ENCODE results near the gene EIF2B5. TPM values are rescaled to one million over a fixed set of nuclear protein-coding genes. Genes with fewer than 3 reads are reported as not detected.

EIF2B5 gene
- polyA plus RNA-seq, 1 experiment, result 32.9 TPM

DNA sequence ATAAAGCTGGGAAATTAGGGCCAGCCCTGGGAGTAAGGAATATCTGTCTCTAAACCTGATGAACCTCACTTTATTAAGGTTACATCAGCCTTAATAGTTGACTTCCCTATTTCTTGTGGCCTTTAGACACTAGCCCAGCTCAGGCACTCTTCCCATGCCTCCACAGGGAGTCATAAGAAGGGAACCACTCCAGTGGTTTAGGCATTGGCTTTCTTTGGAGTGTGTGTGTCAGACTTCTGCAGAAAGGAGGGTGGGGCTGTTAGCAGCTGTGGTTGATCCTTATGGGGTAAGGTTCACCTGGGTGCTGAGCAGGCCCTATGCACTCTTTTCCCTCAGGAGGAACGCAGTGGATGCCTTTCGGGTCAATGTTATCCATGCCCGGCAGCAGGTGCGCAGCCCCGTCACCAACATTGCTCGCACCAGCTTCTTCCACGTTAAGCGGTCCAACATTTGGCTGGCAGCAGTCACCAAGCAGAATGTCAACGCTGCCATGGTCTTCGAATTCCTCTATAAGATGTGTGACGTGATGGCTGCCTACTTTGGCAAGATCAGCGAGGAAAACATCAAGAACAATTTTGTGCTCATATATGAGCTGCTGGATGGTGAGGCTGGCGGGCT is 43.5 kb downstream of the EIF2B5 start:
- Histone ChIP-seq H3K27me3 (ENCODE audit: control insufficient read depth, insufficient read depth, low read length) (no peaks in the 10 kb centered on the region), H3K4me3 (ENCODE audit: low read depth, low read length) (no peak overlapping the region), H3K36me3 (ENCODE audit: control insufficient read depth, insufficient read depth, low read length) (peaks cover 55% of the 10 kb centered on the region)
- POLR2A ChIA-PET, result interaction anchor here (0.6 kb wide), 1 partner anchor 294 kb away, joined by 3 read pairs; the partner anchor contains the start of gene PARL
- DNase-seq (ENCODE audit: low read depth), result no peak
- TF ChIP-seq CTCF (IDR thresholded peaks at IDR 0.05; ENCODE audit: insufficient read depth, low read depth, low read length), result no peak
- CTCF ChIA-PET, result interaction anchor here (0.9 kb wide), 1 partner anchor 33 kb away, joined by 3 read pairs; no protein-coding TSS in a partner anchor

- CTCF ChIA-PET, result interaction anchor here (0.6 to 1.0 kb wide), 2 partner anchors 228 to 295 kb away, joined by 3 read pairs; partner anchors contain the start of gene PARL
- no peak for TF ChIP-seq CTCF (IDR thresholded peaks at IDR 0.05; ENCODE audit: insufficient read depth, low read depth, low read length)
- Histone ChIP-seq H3K36me3 (ENCODE audit: control insufficient read depth, insufficient read depth, low read length) (peaks cover 61% of the 10 kb centered on the region), H3K4me3 (ENCODE audit: low read depth, low read length) (no peak overlapping the region), H3K27me3 (ENCODE audit: control insufficient read depth, insufficient read depth, low read length) (no peaks in the 10 kb centered on the region)
- POLR2A ChIA-PET, result no interaction called here
- DNase-seq (ENCODE audit: low read depth), result no peak
These were observed 45.0 kb downstream of the EIF2B5 start for GRCh38 chr3:184180165-184180564.

GRCh38 chr3:184181596-184181995 is 46.4 kb downstream of the EIF2B5 start:
- CTCF ChIA-PET, result no interaction called here
- H3K4me3 ChIP-seq (ENCODE audit: low read depth, low read length), result no peak overlapping the region
- DNase-seq (ENCODE audit: low read depth), result no peak
- POLR2A ChIA-PET, result no interaction called here
- no peaks in the 10 kb centered on the region for H3K27me3 ChIP-seq (ENCODE audit: control insufficient read depth, insufficient read depth, low read length)
- no peak for TF ChIP-seq CTCF (IDR thresholded peaks at IDR 0.05; ENCODE audit: insufficient read depth, low read depth, low read length)
- H3K36me3 ChIP-seq (ENCODE audit: control insufficient read depth, insufficient read depth, low read length), result peaks cover 61% of the 10 kb centered on the region

DNA sequence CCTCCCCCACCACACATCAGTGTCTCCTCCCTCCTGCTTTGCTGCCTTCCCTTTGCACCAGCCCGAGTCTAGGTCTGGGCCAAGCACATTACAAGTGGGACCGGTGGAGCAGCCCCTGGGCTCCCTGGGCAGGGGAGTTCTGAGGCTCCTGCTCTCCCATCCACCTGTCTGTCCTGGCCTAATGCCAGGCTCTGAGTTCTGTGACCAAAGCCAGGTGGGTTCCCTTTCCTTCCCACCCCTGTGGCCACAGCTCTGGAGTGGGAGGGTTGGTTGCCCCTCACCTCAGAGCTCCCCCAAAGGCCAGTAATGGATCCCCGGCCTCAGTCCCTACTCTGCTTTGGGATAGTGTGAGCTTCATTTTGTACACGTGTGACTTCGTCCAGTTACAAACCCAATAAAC is 48.5 kb downstream of the EIF2B5 start:
- CTCF ChIA-PET, result no interaction called here
- Histone ChIP-seq H3K27me3 (ENCODE audit: control insufficient read depth, insufficient read depth, low read length) (no peaks in the 10 kb centered on the region), H3K36me3 (ENCODE audit: control insufficient read depth, insufficient read depth, low read length) (peaks cover 52% of the 10 kb centered on the region), H3K4me3 (ENCODE audit: low read depth, low read length) (no peak overlapping the region)
- TF ChIP-seq CTCF (IDR thresholded peaks at IDR 0.05; ENCODE audit: insufficient read depth, low read depth, low read length), result no peak
- DNase-seq (ENCODE audit: low read depth), result no peak
- POLR2A ChIA-PET, result interaction anchor here (0.6 to 0.9 kb wide), 2 partner anchors 59 to 153 kb away, joined by 3 to 5 read pairs; no protein-coding TSS in a partner anchor

DNA sequence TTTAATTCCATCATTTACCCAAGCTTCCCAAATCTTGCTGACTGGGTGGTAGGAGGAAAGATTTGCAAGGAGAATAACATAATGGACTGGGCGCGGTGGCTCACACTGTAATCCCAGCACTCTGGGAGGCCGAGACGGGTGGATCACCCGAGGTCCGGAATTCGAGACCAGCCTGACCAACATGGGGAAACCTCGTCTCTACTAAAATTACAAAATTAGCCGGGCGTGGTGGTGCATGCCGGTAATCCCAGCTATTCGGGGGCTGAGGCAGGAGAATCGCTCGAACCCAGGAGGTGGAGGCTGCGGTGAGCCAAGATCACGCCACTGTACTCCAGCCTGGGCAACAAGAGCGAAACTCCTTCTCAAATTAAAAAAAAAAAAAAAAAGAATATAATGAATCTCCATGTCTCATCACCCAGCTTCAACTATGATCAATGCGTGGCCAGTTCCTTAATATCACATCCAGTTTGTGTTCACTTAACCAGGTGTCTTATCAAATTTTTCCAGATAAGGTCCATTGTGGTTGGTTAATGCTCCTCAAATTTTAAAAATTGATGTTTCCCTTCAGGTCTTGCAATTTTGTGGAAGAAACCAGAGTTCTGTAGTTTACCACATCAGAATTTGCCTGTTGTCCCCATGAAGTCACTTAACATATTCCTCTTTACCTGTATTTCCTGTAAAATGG is 49.5 kb downstream of the EIF2B5 start:
- CTCF ChIA-PET, result no interaction called here
- POLR2A ChIA-PET, result interaction anchor here (0.6 to 1.2 kb wide), 3 partner anchors 8 to 152 kb away, joined by 5 to 20 read pairs (median 12); no protein-coding TSS in a partner anchor
- TF ChIP-seq CTCF (IDR thresholded peaks at IDR 0.05; ENCODE audit: insufficient read depth, low read depth, low read length), result no peak
- peaks cover 56% of the 10 kb centered on the region for H3K36me3 ChIP-seq (ENCODE audit: control insufficient read depth, insufficient read depth, low read length)
- no peaks in the 10 kb centered on the region for H3K27me3 ChIP-seq (ENCODE audit: control insufficient read depth, insufficient read depth, low read length)
- no peak for DNase-seq (ENCODE audit: low read depth)
- H3K4me3 ChIP-seq (ENCODE audit: low read depth, low read length), result no peak overlapping the region
